Measurements from ENCODE around the gene INAFM1. TPM values are rescaled to one million over a fixed set of nuclear protein-coding genes. Genes with fewer than 3 reads are reported as not detected.

Gene INAFM1
- polyA plus RNA-seq, 2 donors, result 5.6 to 7.4 TPM

Other genes with a start within 250 kb of the INAFM1 start
- 10 to 100 TPM in 1 of 2 donors, 1 to 10 TPM in 1; 6.1 to 58.0 TPM for gene TMEM160, start 226.3 kb upstream of the INAFM1 start, polyA plus RNA-seq
- 10 to 100 TPM in 1 of 2 donors, 1 to 10 TPM in 1; 8.4 to 13.5 TPM for gene ZC3H4, start 161.1 kb upstream of the INAFM1 start, polyA plus RNA-seq
- 10 to 100 TPM; 17.1 to 53.4 TPM for gene SAE1, start 144.1 kb upstream of the INAFM1 start, polyA plus RNA-seq
- 1 to 10 TPM; 1.4 to 1.8 TPM for gene BBC3, start 43.7 kb upstream of the INAFM1 start, polyA plus RNA-seq
- gene CCDC9, start 18.4 kb upstream of the INAFM1 start, polyA plus RNA-seq, result 10 to 100 TPM; 12.9 to 22.2 TPM
- under 1 TPM; 0.71 to 0.96 TPM for gene C5AR1, start 35.0 kb downstream of the INAFM1 start, polyA plus RNA-seq
- gene C5AR2, start 57.3 kb downstream of the INAFM1 start, polyA plus RNA-seq, result under 1 TPM; 0.12 to 0.29 TPM
- gene DHX34, start 74.4 kb downstream of the INAFM1 start, polyA plus RNA-seq, result 10 to 100 TPM in 1 of 2 donors, 1 to 10 TPM in 1; 9.4 to 15.6 TPM
- gene MEIS3, start 144.6 kb downstream of the INAFM1 start, polyA plus RNA-seq, result 1 to 10 TPM; 4.4 to 4.7 TPM
- gene SLC8A2, start 197.0 kb downstream of the INAFM1 start, polyA plus RNA-seq, result under 1 TPM; 0.16 to 0.29 TPM
- gene KPTN, start 209.3 kb downstream of the INAFM1 start, polyA plus RNA-seq, result 10 to 100 TPM; 10.8 to 17.2 TPM
- 100 to 1,000 TPM; 106 to 110 TPM for gene NAPA, start 240.2 kb downstream of the INAFM1 start, polyA plus RNA-seq